Left forelimb (tissue), 1 donor: ENCODE results near the gene MAP1LC3B.

Experiments used
- DNase-seq: peaks from one replicate; pipeline ENCODE4 v3.0.0-alpha.2; 2018; ENCODE audit warnings: low spot score

The MAP1LC3B gene

DNA sequence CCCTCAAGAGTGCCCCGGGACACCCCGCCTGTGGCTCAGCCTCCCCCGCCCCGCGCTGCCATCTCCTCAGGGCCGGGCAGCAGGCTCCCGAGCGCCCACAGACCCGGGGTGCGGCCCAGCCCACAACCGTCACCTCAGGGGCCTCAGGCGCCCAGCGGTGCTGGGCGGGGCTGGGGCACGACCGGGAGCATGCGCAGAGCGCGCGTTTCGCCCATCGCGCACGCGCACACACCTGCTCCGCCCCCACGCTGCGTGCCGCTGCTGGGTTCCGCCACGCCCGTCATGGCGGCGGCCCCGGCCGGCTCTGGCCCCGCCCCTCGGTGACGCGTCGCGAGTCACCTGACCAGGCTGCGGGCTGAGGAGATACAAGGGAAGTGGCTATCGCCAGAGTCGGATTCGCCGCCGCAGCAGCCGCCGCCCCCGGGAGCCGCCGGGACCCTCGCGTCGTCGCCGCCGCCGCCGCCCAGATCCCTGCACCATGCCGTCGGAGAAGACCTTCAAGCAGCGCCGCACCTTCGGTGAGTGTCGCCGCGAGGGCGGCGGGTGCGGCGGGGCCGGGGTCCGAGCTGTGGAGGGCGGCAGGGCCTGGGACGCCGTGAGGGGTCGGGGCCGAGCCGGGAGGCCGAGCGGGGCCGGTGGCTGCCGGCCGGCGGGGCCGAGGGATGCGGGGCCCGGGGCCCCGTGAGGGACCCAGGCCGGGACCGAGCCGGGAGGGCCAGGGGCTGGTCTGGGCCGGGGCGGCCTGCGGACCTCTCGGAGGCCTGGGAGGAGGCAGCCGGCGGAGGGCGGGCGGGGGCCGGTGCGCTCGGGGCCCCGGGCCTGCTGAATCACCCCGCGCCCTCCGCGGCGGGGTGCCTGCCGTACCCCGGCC lies at the start of gene MAP1LC3B:
TSS of gene MAP1LC3B (plus strand) at position 387 of the 871 bp plus-strand sequence. CDS start at position 479, 92 bp downstream.
- DNase-seq: peak; percentile 100

DNA sequence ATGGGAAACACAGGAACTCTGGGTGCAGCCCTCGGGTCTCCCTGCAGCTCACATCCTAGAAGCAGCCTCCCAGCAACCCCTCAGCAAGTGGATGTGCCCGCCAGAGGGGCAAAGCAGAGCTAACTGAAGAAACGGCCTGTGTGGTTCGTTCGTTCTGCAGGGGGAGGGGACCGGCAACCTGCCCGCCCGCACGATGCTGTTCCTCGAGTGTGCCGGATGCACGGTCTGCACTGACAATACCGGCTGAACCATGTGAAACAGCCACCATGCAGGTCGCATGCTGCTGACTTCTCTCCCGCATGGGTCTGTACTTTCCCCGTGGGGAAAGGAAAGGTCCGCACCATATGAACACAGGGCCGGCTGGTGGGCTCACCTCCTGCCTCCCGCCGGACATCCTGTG lies 49.6 kb upstream of the MAP1LC3B start:
- DNase-seq: no peak

DNA sequence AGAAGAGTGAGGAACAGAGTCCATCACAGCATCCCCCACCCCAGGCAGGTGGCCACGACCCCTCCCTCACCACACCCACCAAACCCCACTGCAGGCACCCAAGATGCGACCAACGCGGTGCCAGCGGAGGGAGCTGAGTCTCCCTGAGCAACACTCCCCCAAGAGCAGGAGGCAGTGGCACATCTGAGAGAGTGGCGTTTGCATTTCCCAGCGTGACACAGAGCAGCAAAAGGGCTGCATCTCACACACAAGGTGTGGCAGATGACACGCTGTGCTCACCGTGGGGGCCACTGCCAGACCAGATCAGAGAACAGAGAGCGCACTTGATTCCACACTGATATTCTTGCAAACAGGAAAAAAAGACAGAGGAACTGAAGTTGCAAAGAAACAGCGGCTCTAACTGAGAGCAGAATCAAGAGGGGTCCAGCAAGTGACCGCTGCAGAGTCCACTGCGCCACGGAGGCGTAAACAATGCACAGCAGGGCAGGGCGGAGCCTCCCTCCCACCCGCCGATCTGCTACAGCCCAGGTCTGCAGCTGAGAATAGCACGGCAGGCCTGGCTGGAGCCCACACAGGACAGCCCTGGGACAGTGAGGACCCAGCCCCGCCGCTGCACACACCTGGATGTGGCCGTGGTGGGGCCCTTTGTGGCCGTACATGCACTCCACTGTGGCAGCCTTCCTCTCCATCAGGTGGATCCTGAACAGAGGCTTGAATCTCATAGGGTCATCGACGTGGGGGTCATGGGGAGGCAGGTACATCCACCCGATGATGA lies 49.0 kb upstream of the MAP1LC3B start:
- no peak for DNase-seq

DNA sequence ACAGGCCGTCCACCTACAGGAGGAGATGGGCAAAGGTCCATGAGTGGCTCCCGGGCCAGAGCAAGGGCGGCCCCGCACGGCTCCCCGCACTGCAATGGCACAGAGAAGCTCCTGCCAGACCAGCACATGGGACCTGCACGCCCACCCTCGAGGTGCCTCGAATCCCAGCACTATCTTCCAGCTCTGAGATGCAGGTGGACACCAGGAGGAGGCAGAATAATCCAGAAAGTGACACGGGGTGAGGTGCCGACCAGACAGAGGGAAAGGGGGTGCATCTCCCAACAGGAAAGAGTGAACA lies 48.4 kb upstream of the MAP1LC3B start:
- DNase-seq: no peak

DNA sequence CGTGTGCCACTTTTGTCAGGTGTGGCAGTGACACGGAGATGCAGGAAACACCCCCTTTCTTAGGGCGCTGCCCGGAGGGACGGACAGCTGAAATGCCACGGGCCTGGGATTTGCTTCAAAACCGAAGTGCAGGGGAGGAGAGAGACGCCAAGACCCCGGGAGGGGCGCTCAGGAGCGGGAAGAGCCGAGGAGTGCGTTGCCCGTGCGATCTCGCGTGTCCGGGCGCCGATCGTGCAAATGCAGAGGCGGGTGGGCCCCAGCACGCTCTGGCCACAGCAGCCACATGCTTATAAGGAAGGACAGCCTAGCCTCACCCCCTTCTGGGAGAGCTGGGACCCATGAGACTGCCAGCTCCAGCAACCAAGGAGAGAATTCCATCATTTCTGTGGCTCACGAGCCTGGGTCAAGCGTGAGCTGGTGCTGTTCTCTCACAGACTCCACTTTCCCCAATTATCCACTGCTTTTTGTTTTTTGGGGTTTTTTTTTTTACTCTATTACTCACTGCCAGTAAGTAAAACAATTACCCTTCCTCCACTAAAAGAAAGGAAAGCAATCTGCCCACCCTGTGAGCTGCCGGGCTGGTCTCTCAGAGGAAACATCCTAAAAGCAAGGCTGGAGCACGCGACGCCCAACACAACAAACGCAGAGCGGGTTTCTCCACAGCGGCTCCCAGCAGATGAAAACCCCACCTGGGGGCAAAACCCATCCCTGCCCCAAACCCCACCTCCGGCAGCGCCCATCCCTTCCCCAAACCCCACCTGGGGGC lies 47.8 kb upstream of the MAP1LC3B start:
- no peak for DNase-seq

DNA sequence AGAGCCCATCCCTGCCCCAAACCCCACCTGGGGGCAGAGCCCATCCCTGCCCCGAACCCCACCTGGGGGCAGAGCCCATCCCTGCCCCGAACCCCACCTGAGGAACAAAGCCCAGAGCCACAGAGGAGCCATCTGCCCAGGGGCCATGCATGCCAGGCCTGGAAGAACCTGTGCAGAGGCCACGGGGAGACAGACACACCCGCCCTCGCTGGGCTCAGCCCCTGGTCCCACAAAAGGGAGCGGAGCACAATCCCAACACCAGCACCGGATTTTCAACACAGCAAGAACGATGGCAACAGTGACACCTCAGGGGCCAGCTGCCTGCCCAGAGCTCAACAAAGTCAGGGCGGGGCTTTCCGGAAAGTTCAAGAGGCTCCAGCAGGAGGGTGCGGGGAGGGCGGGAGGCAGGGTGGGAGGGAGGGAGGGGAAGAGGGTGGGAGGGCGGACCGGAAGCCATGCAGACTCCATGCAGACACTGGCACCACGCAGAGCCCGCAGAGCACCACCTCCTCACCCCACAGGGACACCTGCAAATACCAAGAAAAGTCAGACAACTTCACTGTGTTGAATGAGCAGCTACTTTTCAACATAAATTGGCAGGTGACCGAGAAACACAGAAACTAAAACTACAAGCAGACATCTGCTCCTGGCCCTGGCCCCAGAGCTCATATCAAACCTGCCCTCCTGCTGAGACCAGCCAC lies 47.1 kb upstream of the MAP1LC3B start:
- no peak for DNase-seq

DNA sequence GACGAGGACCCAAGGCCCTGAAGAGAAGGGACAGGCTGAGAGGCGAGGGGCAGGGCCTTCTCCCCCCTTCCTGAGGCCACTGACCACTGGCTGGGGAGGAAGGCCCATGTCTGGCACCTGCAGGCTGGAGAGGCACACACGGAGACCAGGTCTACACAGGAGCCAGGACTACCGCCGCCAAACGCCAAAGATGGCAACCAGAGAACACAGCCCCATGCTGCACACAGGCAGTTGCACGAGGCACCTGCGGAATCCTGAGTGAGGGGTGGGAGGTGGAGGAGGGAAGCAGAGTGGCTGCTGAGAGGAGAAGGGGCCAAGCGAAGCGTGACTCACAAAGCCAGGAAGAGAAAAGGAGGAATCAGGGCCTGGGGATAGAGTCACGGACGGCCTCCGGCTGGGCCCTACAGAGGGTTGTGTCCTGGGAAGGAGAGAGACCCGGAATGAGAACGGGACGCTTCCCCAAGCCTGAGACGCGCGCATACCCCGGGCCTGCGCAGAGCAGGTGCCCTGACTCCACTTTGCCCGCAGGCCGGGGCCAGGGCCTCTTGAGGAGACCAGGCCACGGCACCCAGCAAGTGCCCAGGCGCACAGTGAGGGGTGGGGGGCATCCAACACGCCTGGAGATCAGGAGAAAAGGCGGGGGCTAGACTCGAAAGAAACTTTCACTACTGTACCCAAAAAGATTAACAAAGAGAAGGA lies 46.3 kb upstream of the MAP1LC3B start:
- DNase-seq: no peak

DNA sequence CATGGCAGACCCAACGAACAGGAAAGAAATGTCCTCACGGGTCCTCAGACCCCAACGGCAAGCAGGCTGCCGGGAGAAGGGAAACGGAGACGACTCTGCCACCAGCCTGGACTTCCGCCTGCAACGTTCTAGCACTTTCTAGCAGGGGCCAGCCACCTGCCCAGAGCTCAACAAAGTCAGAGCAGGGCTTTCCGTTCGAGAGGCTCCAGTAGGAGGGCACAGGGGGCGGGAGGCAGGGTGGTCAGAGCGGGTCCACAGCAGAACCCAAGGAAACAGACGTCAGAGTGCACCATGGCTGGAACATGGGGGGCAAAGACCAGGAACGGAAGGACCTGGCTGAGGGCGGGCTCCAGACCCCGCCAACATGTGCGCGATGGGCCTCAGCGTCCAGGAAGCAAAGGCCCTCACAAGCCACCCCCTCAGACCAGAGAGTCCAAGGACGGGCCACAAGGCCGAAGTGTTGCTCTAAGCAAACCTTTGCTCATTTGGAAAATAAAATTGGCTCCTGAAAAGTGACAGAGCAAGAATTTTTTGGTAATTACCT lies 45.5 kb upstream of the MAP1LC3B start:
- no peak for DNase-seq

DNA sequence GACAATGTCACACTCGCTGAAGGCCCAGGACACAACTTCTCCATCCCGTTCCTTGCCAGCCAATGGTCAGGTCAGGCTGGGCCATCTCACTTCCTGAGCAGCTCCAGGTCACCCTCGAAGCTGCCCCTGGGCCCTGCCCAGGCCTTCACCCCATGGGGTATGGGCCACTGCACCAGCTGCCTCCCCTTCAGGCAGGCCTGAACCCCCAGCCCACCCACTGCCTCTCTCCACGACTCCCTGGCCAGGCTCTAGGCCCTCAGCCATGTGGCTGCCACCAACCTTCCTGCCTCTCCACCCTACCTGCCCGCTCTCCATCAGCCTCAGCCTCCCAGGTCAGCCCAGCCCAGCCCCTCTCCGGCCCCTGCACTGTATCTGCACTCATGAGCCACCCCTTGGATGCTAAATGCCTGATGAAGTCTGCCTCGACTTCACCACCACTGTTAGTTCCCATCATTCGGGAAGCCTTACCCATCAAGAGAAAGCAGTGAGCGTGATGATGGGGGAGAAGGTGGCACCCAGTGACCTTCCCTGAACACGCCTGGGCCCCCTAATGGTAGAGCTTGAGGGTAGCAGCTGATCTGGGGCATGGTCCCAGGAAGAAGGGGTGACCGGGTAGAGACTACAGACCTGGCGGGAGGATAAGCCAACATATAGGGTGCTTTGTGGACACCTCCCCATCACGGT lies 44.1 kb upstream of the MAP1LC3B start:
- DNase-seq: no peak

DNA sequence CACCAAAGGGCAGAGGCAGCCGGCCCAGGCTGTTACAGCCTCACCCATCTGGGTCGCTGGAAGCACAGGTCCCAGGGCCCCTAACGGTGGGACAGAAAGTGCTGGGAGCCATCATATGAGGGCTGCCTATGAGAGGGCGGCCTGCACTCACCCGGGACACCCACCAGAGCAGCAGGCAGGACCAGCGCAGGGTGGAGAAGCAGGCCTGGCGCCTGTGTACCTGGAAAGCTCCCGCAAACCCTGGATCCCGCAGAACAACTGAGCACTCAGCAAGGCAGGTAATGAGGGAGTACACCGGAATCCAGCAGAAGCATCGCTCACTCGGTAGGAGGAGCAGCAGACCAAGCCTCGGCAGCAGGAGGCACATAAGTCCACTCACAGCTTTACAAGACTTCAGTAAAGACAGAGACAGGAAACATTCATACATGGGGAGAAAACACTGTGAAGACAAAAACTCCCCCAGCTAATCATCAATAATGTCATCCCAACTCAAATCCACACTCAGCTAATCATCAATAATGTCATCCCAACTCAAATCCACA lies 43.4 kb upstream of the MAP1LC3B start:
- no peak for DNase-seq

DNA sequence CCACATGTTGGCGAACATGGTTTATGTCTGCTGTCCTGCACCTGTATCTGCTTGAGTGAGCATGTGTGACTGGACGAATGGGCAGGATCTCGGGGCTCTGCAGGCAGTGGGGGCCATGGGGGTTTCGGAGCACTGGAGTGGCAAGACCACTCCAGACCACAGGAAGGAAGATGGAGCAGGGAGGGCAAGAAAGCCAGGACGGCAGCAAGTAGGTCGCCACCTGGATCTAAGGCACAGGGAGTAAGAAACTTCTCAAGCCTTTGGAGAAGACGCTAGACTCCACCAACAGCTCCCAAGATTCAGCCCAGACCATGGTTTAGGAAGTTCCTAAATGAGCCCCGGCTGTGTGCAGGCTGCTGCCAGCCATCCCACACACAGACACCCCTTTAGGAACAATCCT lies 42.1 kb upstream of the MAP1LC3B start:
- no peak for DNase-seq

DNA sequence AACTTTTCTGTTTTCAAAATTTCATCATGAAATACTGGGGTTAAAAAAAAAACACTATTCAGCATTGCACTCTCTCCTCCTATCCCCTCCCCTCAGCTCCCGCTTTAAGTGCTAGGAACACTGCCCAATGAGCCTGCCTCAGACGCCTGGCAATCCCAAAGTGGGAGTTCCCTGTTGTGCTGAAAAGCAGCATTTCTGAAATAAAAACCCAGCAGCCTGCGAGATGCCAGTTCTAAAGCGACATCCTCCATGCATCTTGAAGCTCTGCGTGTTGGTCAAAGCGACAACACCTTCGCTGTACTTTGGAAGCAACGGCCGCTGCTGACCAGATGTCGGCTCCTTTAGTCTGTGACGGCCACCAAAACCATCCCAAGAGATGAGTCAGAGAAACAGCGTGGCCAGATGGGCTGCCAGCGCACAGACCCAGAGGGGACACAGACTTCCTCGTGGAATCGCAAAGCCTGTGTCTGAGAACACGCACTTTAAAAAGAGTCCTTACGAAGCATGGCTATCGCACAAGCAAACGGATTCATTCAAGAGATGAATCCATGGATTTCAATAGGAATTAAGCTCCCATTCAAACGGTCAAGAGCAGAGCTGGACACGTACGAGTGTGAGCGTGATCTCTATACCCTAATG lies 41.3 kb upstream of the MAP1LC3B start:
- no peak for DNase-seq

DNA sequence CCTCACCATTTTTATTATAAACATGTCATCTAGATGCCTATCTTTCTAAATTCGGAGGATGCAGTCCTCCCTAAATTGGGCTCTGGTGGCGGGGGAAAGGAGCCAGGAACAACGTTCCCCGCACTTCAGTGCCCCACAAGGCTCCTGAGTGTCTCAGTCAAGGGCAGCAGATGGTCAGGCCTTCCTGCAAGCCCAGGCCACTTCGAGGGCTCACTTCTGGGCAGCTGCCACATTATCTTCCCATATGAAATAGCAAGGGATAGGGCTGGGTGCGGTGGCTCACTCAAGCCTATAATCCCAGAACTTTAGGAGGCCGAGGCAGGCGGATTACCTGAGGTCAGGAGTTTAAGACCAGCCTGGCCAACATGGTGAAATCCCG lies 40.8 kb upstream of the MAP1LC3B start:
- no peak for DNase-seq

DNA sequence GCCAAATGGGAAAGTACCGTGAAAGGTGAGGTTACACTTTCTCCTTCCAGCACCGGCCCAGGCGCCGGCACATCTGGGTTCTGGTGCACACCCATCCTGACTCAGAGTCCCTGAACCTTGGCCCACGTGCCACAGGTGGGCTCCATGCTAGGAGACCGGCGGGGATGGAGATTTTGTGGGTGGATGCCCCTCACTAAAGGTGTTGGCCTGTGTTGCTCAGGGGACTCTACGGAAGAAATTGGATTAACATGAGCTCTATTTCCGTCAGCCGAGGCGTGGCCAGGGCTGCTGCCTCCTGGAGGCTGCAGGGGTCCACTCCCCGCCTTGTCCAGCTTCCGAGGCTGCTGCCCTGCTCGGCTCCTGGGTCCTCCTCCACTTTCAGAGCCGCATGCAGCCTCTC lies 39.3 kb upstream of the MAP1LC3B start:
- no peak for DNase-seq

DNA sequence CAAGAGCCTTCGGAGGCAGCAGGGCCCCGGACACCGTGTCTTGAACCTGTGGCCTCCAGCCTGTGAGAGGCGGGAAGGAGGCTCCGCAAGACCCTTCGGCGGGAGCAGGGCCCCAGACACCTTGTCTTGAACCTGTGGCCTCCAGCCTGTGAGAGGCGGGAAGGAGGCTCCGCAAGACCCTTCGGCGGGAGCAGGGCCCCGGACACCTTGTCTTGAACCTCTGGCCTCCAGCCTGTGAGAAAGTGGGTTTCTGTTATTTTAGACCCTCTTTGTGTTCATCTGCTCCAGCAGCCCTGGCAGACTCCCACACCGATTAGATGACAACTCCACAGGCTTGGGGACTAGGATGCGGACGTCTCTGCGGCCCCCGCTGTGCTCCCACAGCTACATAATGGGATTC lies 38.5 kb upstream of the MAP1LC3B start:
- DNase-seq: no peak

DNA sequence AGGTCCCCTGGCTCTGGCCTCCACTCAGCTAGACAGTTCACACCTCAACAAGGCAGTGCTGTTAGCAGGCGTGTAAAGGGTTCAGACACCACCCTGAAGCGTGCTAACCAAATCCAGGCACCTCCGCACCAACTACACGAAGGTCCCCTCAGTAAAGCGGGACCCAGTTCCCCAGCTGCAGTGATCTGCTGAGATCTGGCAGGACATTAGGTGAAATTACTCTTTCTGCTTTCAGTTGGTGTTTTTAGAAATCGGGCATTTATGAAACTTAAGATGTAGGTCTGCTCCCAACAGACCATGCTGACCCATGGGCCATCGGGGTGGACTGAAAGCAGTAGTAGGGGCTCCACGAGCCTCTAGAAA lies 35.7 kb upstream of the MAP1LC3B start:
- DNase-seq: no peak

DNA sequence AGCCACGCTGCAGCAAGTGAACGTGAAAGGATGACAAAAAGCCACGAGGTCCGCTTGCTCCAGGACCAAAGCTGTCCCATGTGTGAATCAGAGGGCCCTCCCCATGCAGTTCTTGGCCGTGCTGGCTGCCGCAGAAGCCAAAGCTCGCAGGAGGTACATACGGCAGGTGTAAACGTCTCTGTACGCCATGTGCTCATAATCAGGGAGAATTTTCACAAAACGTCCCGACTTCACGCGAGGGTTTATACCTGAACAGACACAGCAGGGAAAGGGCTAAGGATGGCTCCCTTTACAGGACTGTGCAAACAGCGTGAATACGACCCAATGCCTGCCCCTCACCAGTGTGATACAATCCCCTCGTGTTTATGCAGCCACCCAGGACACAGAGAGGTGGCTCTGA lies 33.9 kb upstream of the MAP1LC3B start:
- DNase-seq: no peak

DNA sequence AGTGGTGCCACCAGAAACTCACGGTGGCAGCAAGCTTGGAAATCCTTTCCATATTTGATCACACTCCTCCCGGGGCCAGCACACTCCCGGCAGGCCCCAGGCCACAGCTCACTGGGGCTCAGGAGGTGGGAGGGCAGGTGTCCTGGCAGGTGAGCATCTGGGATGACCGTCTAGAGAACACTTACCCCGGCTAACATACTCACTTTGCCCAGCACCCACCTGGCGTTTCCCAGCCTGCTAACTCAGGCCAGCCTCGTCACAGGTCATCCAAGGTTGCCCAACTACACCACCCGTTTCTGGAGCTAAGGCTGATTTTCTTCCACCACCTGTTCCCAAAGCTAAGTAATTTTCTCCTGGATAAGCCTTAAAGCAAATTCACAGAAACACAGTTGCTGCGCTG lies 33.4 kb upstream of the MAP1LC3B start:
- DNase-seq: no peak

DNA sequence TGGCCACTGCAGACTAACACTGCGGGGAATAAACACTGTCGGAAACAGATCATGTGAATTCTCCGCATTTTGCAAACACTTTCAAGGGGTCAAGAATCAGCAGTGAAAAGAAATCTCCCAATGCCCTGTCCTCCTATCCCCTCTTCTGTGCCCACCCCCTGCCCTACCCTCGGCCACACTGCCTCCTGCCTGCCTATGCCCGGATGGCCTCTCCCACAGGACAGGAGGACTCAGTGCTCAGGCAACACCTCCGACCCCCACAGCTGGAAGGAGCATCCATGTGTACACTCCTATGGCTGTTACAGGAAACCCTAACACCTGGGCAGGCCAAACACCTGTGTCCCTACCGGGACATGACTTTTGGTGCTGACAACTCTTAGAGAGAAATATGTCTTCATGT lies 33.0 kb upstream of the MAP1LC3B start:
- DNase-seq: no peak
